Ovary (tissue), 9 donors: Measurements from ENCODE around the gene EYA3. TPM values are rescaled to one million over a fixed set of nuclear protein-coding genes. Genes with fewer than 3 reads are reported as not detected.

Experiments used
- DNase-seq, 5 donors: peaks; one replicate each; pipeline ENCODE4 v3.0.0-alpha.2; 2019 to 2020
- H3K27ac ChIP-seq, 2 donors: fragments of 200-600 bp; one replicate each; pipeline versions ENCODE4 v1.5.1 to v1.8.0; 2019 to 2022
- H3K27me3 ChIP-seq: fragments of 200-600 bp; one replicate; pipeline ENCODE4 v1.8.0; 2022
- H3K36me3 ChIP-seq: fragments of 200-600 bp; sonication (generic); one replicate; pipeline ENCODE4 v1.5.1; 2019
- H3K4me1 ChIP-seq: one replicate; pipeline ENCODE4 v1.8.1; 2013; ENCODE audit warnings: mild to moderate bottlenecking, moderate library complexity; ENCODE audit not compliant: insufficient read depth
- H3K4me3 ChIP-seq: fragments of 200-600 bp; sonication (generic); one replicate; pipeline ENCODE4 v1.5.1; 2017
- H3K9me3 ChIP-seq, 2 donors: fragments of 200-600 bp in 1 of 2; sonication (generic) in 1 of 2; one replicate each; pipeline versions ENCODE4 v1.5.1 to v1.8.1; 2013 to 2019; ENCODE audit warnings: mild to moderate bottlenecking in 1 of 2, moderate library complexity in 1 of 2
- EP300 ChIP-seq: sonication (generic); formaldehyde crosslinking; IDR thresholded peaks from one replicate; pipeline ENCODE4 v1.6.1; 2017; ENCODE audit warnings: antibody characterized with exemption
- POLR2A ChIP-seq: fragments of 450-650 bp; IDR thresholded peaks from one replicate; pipeline ENCODE4 v1.6.1; 2017; ENCODE audit warnings: antibody characterized with exemption, mild to moderate bottlenecking, moderate library complexity
- WGBS, 3 donors: extraction: QIAGEN DNeasy Blood & Tissue Kit in 1 of 3; methylation state at CpG; one replicate each; pipeline versions ENCODE4 v1.1.5 to v1.1.7; 2013 to 2017; 5-methylcytosine and 5-hydroxymethylcytosine counted together
- intact Hi-C, 4 donors: fragments of 100-400 bp; cut with DNase I; formaldehyde crosslinking; loops; one replicate each; pipeline versions ENCODE4 v1.11.0 to v1.15.1; 2022 to 2023
- polyA plus RNA-seq, 2 donors: library from polyadenylated mRNA; stranded (reverse); fragments of 200-250 nt in 1 of 2; fragments of 350-450 nt in 1 of 2; fragmentation: Illumina TruSeq in 1 of 2; extraction: RNeasy Lipid Tissue Mini Kit (QIAGEN cat#74804) in 1 of 2; gene quantifications; one replicate each; pipeline ENCODE4 v1.2.3, GENCODE V29; 2013 to 2014
- total RNA-seq, 7 donors: library from RNA; depleted of rRNA in 2 of 7; stranded (reverse); fragments of >200 nt in 2 of 7; fragmentation: NEBNext Ultra II Directional in 3 of 7; extraction: Animal tissue kit (Norgen Biotek cat#: 25700) in 3 of 7; gene quantifications; one replicate each; pipeline versions ENCODE4 v1.1.0 to v1.2.4, GENCODE V29; 2016 to 2023
- TF ChIP-seq, protein P1 (sequence below), 3 donors: fragments of 450-650 bp in 2 of 3; fragments of 200-600 bp in 1 of 3; IDR thresholded peaks; one replicate each; pipeline versions ENCODE4 v1.5.1 to v1.8.0; 2016 to 2022; ENCODE audit warnings: antibody characterized with exemption in 3 of 3, mild to moderate bottlenecking in 1 of 3
- donor health status: DM: no; HTN: no; CAD: no; lungs with moderate emphysema.
- donor health status: DM: no; HTN: no; CAD: no.
- donor health status: Bipolar disorder and iron deficiency.
- donor health status: DM: yes; HTN: yes; CAD: no.
- donor health status: DM: no; HTN: no; CAD: no.
- donor health status: DM: yes; HTN: yes; CAD: no.

The EYA3 gene
- total and polyA plus RNA-seq, 9 donors, result 5.4 to 25.7 (median 14.6) TPM

DNA sequence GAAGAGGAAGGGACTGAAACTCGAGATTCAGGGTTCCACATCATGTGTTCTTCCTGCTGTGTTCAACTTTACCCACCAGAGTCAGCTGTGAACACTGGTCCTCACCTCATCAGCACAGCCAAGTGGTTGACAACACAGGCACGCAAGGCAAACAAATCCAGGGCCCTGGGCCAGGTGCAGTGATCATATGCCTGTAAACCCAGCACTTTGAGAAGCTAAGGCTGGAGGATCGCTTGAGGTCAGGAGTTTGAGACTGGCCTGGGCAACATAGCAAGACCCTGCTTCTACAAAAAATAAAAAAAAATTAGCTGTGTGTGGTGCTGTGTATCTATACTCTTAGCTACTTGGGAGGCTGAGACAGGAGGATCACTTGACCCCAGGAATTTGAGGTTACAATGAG is 137.0 kb downstream of the EYA3 start:
- H3K36me3 ChIP-seq, result no peaks in the 10 kb centered on the region
- TF ChIP-seq POLR2A (no peak), EP300 (no peak)
- TF ChIP-seq, protein P1, sequence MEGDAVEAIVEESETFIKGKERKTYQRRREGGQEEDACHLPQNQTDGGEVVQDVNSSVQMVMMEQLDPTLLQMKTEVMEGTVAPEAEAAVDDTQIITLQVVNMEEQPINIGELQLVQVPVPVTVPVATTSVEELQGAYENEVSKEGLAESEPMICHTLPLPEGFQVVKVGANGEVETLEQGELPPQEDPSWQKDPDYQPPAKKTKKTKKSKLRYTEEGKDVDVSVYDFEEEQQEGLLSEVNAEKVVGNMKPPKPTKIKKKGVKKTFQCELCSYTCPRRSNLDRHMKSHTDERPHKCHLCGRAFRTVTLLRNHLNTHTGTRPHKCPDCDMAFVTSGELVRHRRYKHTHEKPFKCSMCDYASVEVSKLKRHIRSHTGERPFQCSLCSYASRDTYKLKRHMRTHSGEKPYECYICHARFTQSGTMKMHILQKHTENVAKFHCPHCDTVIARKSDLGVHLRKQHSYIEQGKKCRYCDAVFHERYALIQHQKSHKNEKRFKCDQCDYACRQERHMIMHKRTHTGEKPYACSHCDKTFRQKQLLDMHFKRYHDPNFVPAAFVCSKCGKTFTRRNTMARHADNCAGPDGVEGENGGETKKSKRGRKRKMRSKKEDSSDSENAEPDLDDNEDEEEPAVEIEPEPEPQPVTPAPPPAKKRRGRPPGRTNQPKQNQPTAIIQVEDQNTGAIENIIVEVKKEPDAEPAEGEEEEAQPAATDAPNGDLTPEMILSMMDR (IDR thresholded peaks at IDR 0.05), result no peak
- no peak overlapping the region for H3K4me3 ChIP-seq
- intact Hi-C loops, result no loop called here
- no peaks in the 10 kb centered on the region for H3K9me3 ChIP-seq
- no peak for DNase-seq
- no peaks in the 10 kb centered on the region for H3K27me3 ChIP-seq
- no peaks in the 10 kb centered on the region for H3K4me1 ChIP-seq
- H3K27ac ChIP-seq, result no peak overlapping the region
- 44 to 54% (median 50%) methylated on average over 3 of the region's 3 CpGs for WGBS, 3 donors

- H3K36me3 ChIP-seq, result no peaks in the 10 kb centered on the region
- no peak overlapping the region for H3K27ac ChIP-seq
- H3K4me1 ChIP-seq, result no peaks in the 10 kb centered on the region
- intact Hi-C loops, result no loop called here
- H3K4me3 ChIP-seq, result no peak overlapping the region
- TF ChIP-seq POLR2A, result no peak
- TF ChIP-seq EP300, result no peak
- TF ChIP-seq, protein P1 (IDR thresholded peaks at IDR 0.05), result no peak
- DNase-seq, result no peak
- no peaks in the 10 kb centered on the region for H3K9me3 ChIP-seq
- H3K27me3 ChIP-seq, result no peaks in the 10 kb centered on the region
- WGBS, 3 donors, result 84 to 89% (median 84%) methylated on average over 8 of the region's 8 CpGs
Observed at GRCh38 chr1:27949027-27949426, 139.4 kb downstream of the EYA3 start.

DNA sequence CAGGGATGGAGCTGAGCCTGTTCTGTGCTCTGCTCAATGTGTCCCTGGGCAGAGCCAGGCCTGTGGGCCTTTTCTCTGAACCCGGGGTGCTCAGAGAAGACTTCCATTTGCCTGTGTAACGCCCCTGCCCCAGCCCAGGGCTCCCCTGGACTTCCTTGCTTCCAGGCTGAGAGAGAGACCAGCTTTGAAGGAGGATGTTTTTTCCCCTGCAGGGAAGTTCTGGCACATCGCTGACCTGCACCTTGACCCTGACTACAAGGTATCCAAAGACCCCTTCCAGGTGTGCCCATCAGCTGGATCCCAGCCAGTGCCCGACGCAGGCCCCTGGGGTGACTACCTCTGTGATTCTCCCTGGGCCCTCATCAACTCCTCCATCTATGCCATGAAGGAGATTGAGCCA is 143.4 kb downstream of the EYA3 start:
- Histone ChIP-seq H3K4me1 (no peaks in the 10 kb centered on the region), H3K27me3 (no peaks in the 10 kb centered on the region), H3K36me3 (no peaks in the 10 kb centered on the region), H3K4me3 (no peak overlapping the region), H3K27ac (no peak overlapping the region), H3K9me3 (no peaks in the 10 kb centered on the region)
- DNase-seq, result no peak
- TF ChIP-seq EP300, result no peak
- TF ChIP-seq, protein P1 (IDR thresholded peaks at IDR 0.05), result no peak
- TF ChIP-seq POLR2A, result no peak
- intact Hi-C loops, result no loop called here
- WGBS, 3 donors, result 75 to 81% (median 80%) methylated on average over 5 of the region's 5 CpGs

GRCh38 chr1:27941671-27942540 is 146.5 kb downstream of the EYA3 start:
- Histone ChIP-seq H3K27ac (no peak overlapping the region), H3K4me1 (no peaks in the 10 kb centered on the region), H3K4me3 (no peak overlapping the region), H3K36me3 (no peaks in the 10 kb centered on the region), H3K27me3 (no peaks in the 10 kb centered on the region), H3K9me3 (no peaks in the 10 kb centered on the region)
- TF ChIP-seq EP300 (no peak), POLR2A (no peak)
- TF ChIP-seq, protein P1 (IDR thresholded peaks at IDR 0.05), result no peak
- intact Hi-C loops, result no loop called here
- DNase-seq, result no peak
- 61 to 65% (median 64%) methylated on average over 12 of the region's 12 CpGs for WGBS, 3 donors
